GM12878 (cell line): ENCODE measurements around the gene VMP1. TPM values are rescaled to one million over a fixed set of nuclear protein-coding genes. Genes with fewer than 3 reads are reported as not detected.

Experiments
- ATAC-seq: fragments of 200-7000 bp; cut with Tn5 transposase; 3 replicates; pipeline ENCODE4 v1.9.1; 2020; ENCODE audit warnings: mild to moderate bottlenecking, moderate library complexity
- BruUV-seq: library from RNA; stranded (reverse); fragments of 400-500 nt; replicated peaks from 2 replicates; lab custom pipeline; 2021; lab: Mats Ljungman, UMichigan
- CTCF ChIA-PET: fragments of 300-600 bp; sonication (Branson Sonifier 250); formaldehyde crosslinking; extraction: SDS; loops from one replicate; lab custom pipeline; 2021; ENCODE audit warnings: inconsistent platforms; lab: Yijun Ruan, JAX
- POLR2A ChIA-PET: fragments of 350-600 bp; formaldehyde crosslinking; extraction: SDS; loops from one replicate; lab custom pipeline; 2021; ENCODE audit warnings: inconsistent platforms; lab: Charles Lee
- RAD21 ChIA-PET: fragments of 300-600 bp; sonication (Branson Sonifier 250); formaldehyde crosslinking; loops from one replicate; lab custom pipeline; 2023; ENCODE audit warnings: antibody characterized with exemption; ENCODE audit not compliant: unreplicated experiment; lab: Charles Lee
- SMC1A ChIA-PET: fragments of 300-600 bp; sonication (Branson Sonifier 250); formaldehyde crosslinking; loops from one replicate; lab custom pipeline; 2023; ENCODE audit not compliant: unreplicated experiment, uncharacterized antibody; lab: Charles Lee
- DNase-seq: peaks from one replicate; pipeline ENCODE4 v3.0.0-alpha.2; 2011; ENCODE audit warnings: low read depth, low spot score
- FAIRE-seq: peaks from 3 replicates; lab custom pipeline; 2011; peaks lifted over from hg19 to GRCh38; lab: Jason Lieb, UNC
- H2AFZ ChIP-seq: 2 replicates; pipeline ENCODE4 v1.6.0; 2011; ENCODE audit warnings: low read depth, low read length, control low read depth; ENCODE audit not compliant: control insufficient read depth
- H3K27ac ChIP-seq: 2 replicates; pipeline ENCODE4 v1.5.1; 2011; ENCODE audit warnings: control low read depth; ENCODE audit not compliant: control insufficient read depth, insufficient read depth
- H3K27me3 ChIP-seq, 2 experiments: replicated peaks in 1 of 2; 2 replicates each; pipeline versions ENCODE4 v1.6.0 to v1.6.1; 2011; ENCODE audit warnings: low read length in 1 of 2; ENCODE audit not compliant: control insufficient read depth in 2 of 2, insufficient read depth in 2 of 2
- H3K36me3 ChIP-seq, 2 experiments: 2 replicates each; pipeline ENCODE4 v1.5.1; 2011; ENCODE audit warnings: low read length in 1 of 2; ENCODE audit not compliant: control insufficient read depth in 2 of 2, insufficient read depth in 2 of 2
- H3K4me1 ChIP-seq: 2 replicates; pipeline ENCODE4 v1.6.1; 2011; ENCODE audit warnings: mild to moderate bottlenecking, low read length, moderate library complexity, mixed read lengths; ENCODE audit not compliant: control insufficient read depth, insufficient read depth
- H3K4me2 ChIP-seq: 2 replicates; pipeline ENCODE4 v1.6.0; 2011; ENCODE audit warnings: control low read depth; ENCODE audit not compliant: control insufficient read depth, insufficient read depth
- H3K4me3 ChIP-seq: fragments of 200-600 bp; sonication (generic); 2 replicates; pipeline ENCODE4 v1.5.1; 2016
- H3K79me2 ChIP-seq: 2 replicates; pipeline ENCODE4 v1.6.0; 2011; ENCODE audit warnings: low read length; ENCODE audit not compliant: control insufficient read depth, insufficient read depth
- H3K9ac ChIP-seq: 2 replicates; pipeline ENCODE4 v1.8.0; 2011; ENCODE audit warnings: low read length, control low read depth, mixed read lengths; ENCODE audit not compliant: control insufficient read depth, insufficient read depth
- H3K9me3 ChIP-seq: replicated peaks from 3 replicates; pipeline ENCODE4 v1.5.1; 2011; ENCODE audit warnings: mild to moderate bottlenecking, low read length; ENCODE audit not compliant: control insufficient read depth, insufficient read depth
- H4K20me1 ChIP-seq: 2 replicates; pipeline ENCODE4 v1.6.0; 2011; ENCODE audit not compliant: control insufficient read depth, insufficient read depth
- CHD1 ChIP-seq: IDR thresholded peaks from 2 replicates; pipeline ENCODE4 v1.6.1; 2012; ENCODE audit warnings: low read depth, low read length, improper control_type of control experiment
- ETV6 ChIP-seq, 2 experiments: fragments of 450-650 bp in 1 of 2; IDR thresholded peaks in 1 of 2; conservative IDR thresholded peaks in 1 of 2; 2 replicates each; pipeline ENCODE4 v1.6.1; 2014; ENCODE audit warnings: antibody characterized with exemption in 1 of 2, borderline replicate concordance in 1 of 2, low read depth in 1 of 2, mild to moderate bottlenecking in 1 of 2, moderate library complexity in 1 of 2
- GATAD2B ChIP-seq: fragments of 450-650 bp; conservative IDR thresholded peaks from 2 replicates; pipeline ENCODE4 v1.6.1; 2017; ENCODE audit warnings: low read depth, mild to moderate bottlenecking, moderate library complexity
- NBN ChIP-seq: fragments of 450-650 bp; IDR thresholded peaks from 2 replicates; pipeline ENCODE4 v1.6.1; 2016
- NFIC ChIP-seq: IDR thresholded peaks from 2 replicates; pipeline ENCODE4 v1.6.1; 2012; ENCODE audit warnings: low read depth, mild to moderate bottlenecking, inconsistent platforms, low read length, moderate library complexity
- NFYB ChIP-seq: IDR thresholded peaks from 2 replicates; pipeline ENCODE4 v1.6.1; 2011; ENCODE audit warnings: low read depth, mild to moderate bottlenecking, low read length, improper control_type of control experiment, moderate library complexity; ENCODE audit not compliant: insufficient read depth
- NR2F1 ChIP-seq: fragments of 450-650 bp; conservative IDR thresholded peaks from 2 replicates; pipeline ENCODE4 v1.6.1; 2017; ENCODE audit warnings: mild to moderate bottlenecking
- POLR2A ChIP-seq: IDR thresholded peaks from 2 replicates; pipeline ENCODE4 v1.6.1; 2011; ENCODE audit warnings: low read depth, mild to moderate bottlenecking, low read length
- POU2F2 ChIP-seq: IDR thresholded peaks from 3 replicates; pipeline ENCODE4 v1.6.1; 2011; ENCODE audit warnings: low read depth, mild to moderate bottlenecking, low read length, borderline replicate concordance
- SP1 ChIP-seq: IDR thresholded peaks from one replicate; pipeline ENCODE4 v1.6.1; 2011; ENCODE audit warnings: low read depth, low read length
- ZNF592 ChIP-seq: fragments of 450-650 bp; IDR thresholded peaks from 2 replicates; pipeline ENCODE4 v1.6.1; 2017; ENCODE audit warnings: mild to moderate bottlenecking, moderate library complexity
- WGBS: methylation state at CpG from one replicate; pipeline ENCODE4 v1.1.6; 2016; ENCODE audit warnings: low lambda C conversion rate; ENCODE audit not compliant: insufficient replicate concordance, insufficient coverage; ENCODE audit errors: missing lambda C conversion rate; 5-methylcytosine and 5-hydroxymethylcytosine counted together
- in situ Hi-C: fragments of 300-500 bp; cut with MboI; formaldehyde crosslinking; loops from 9 replicates; pipeline ENCODE4 v1.14.3; 2018; ENCODE audit warnings: mixed read lengths
- intact Hi-C: fragments of 100-400 bp; cut with micrococcal nuclease; formaldehyde crosslinking; loops from one replicate; pipeline ENCODE4 v1.14.2; 2022; ENCODE audit not compliant: unreplicated experiment
- polyA plus RNA-seq, 11 experiments: library from polyadenylated mRNA; depleted of rRNA in 4 of 11; unstranded in 6 of 11; stranded (reverse) in 5 of 11; fragments of >200 nt; fragmentation: Nextera tagmentation in 4 of 11; fragmentation: Illumina TruSeq in 1 of 11; extraction: Ambion mirVana in 4 of 11; extraction: Trizol in 1 of 11; gene quantifications; 1 replicate in 1 of 11; 2 replicates in 10 of 11; pipeline versions ENCODE4 v1.2.1 to v1.2.3, GENCODE V29; 2011 to 2016; ENCODE audit warnings: inconsistent platforms in 2 of 11, missing spikeins in 2 of 11, low read depth in 1 of 11
- total RNA-seq, 4 experiments: library from RNA; depleted of rRNA in 3 of 4; stranded (reverse); fragments of >200 nt in 3 of 4; fragmentation: Illumina TruSeq in 1 of 4; extraction: Trizol in 1 of 4; gene quantifications; 2 replicates each; pipeline versions ENCODE4 v1.2.1 to v1.2.3, GENCODE V29; 2013 to 2021

Gene VMP1
- total and polyA plus RNA-seq, 10 of the 15 experiments (the other 5 are each of a cell fraction or from before 2014, with no cell fraction given) = 88.4 to 199 (median 132) TPM

DNA sequence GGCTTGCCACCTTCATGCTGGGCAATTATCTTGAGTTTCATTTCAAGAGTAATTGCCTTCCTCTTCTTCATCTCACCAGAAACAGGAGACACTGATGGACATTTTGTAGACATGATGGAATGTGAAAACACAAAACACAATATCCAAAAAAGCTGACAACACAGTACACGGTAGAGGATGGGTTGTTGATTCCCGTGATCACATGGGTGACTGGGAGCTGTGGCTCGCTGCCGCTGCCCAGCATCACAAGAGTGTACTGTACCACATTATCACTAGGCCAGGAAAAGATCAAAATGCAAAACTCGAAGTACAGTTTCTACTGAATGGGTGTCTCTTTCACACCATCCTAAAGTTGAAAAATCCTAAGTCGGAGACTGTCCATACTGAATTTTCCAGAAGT lies 7.7 kb upstream of the VMP1 start:
- Histone ChIP-seq H2AFZ (no peak overlapping the region), H3K27me3 (no peaks in the 10 kb centered on the region), H4K20me1 (no peaks in the 10 kb centered on the region; the same call in 1 of the 2 replicates), H3K36me3 (peaks cover 6 to 25% of the 10 kb centered on the region in 2 experiments), H3K9me3 (no peaks in the 10 kb centered on the region), H3K4me1 (peaks cover 10% of the 10 kb centered on the region), H3K27ac (no peak overlapping the region), H3K4me2 (no peak overlapping the region), H3K79me2 (peaks cover 83% of the 10 kb centered on the region), H3K4me3 (no peak overlapping the region), H3K9ac (no peak overlapping the region)
- in situ Hi-C loops = no loop called here
- DNase-seq (no peak), ATAC-seq (no peak), FAIRE-seq (no peak)
- no TSS peak for BruUV-seq
- TF ChIP-seq NFYB (no peak), ETV6 (conservative IDR thresholded peaks at IDR 0.05 in 1 of 2, IDR thresholded peaks at IDR 0.05 in 1 of 2; ENCODE audit: borderline replicate concordance in 1 of 2, low read depth in 1 of 2) (no peak), GATAD2B (no peak), SP1 (no peak), NBN (no peak), NFIC (no peak), POLR2A (peak; percentile 40; the same call in 1 of the 2 replicates)
- intact Hi-C loops = no loop called here
- ChIA-PET SMC1A (no interaction called here), RAD21 (no interaction called here), POLR2A (no interaction called here), CTCF (interaction anchor here (1.3 kb wide), 1 partner anchor 17 kb away, joined by 3 read pairs; no protein-coding TSS in a partner anchor)
- 76% methylated on average over 6 of the region's 6 CpGs for WGBS

DNA sequence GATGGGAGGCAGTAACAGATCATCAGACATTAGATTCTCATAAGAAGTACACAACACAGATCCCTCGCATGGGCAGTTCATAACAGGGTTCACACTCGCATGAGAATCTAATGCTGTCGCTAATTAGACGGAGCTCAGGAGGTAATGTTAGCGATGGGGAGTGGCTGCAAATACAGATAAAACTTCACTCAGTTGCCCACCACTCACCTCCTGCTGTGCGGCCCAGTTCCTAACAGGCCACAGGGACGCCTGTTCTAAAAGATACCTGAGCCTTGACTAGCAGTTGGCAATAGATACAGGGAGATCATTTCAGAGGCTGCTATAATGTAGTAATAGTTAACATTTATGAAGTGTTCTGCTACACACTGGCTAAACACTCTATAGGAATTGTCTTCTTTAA lies 5.2 kb upstream of the VMP1 start:
- DNase-seq = no peak
- Histone ChIP-seq H3K4me2 (peak overlapping the region; percentile 35; the same call in 1 of the 2 replicates), H3K79me2 (peaks cover 93% of the 10 kb centered on the region), H3K4me3 (no peak overlapping the region), H3K9ac (no peak overlapping the region), H4K20me1 (no peaks in the 10 kb centered on the region; the same call in 1 of the 2 replicates), H2AFZ (no peak overlapping the region), H3K9me3 (no peaks in the 10 kb centered on the region), H3K36me3 (peaks cover 6 to 17% of the 10 kb centered on the region in 2 experiments), H3K4me1 (no peaks in the 10 kb centered on the region; the same call in 1 of the 2 replicates), H3K27ac (no peak overlapping the region), H3K27me3 (no peaks in the 10 kb centered on the region)
- intact Hi-C loops = no loop called here
- POLR2A ChIA-PET = interaction anchor here (1.8 to 1.9 kb wide), 2 partner anchors 17 to 26 kb away, joined by 4 to 7 read pairs; no protein-coding TSS in a partner anchor
- no peak for ATAC-seq
- RAD21 ChIA-PET = interaction anchor here (0.6 to 1.1 kb wide), 2 partner anchors 32 to 56 kb away, joined by 3 to 4 read pairs; no protein-coding TSS in a partner anchor
- FAIRE-seq = no peak
- BruUV-seq = no TSS peak
- WGBS = 98% methylated on average over 7 of the region's 7 CpGs
- CTCF ChIA-PET = interaction anchor here (0.6 to 1.4 kb wide), 2 partner anchors 29 to 47 kb away, joined by 4 read pairs; no protein-coding TSS in a partner anchor
- in situ Hi-C loops = no loop called here
- SMC1A ChIA-PET = interaction anchor here (1.2 to 2.1 kb wide), 3 partner anchors 10 to 157 kb away, joined by 4 to 8 read pairs (median 4); no protein-coding TSS in a partner anchor
- TF ChIP-seq NR2F1 (no peak), POU2F2 (no peak), ZNF592 (no peak), CHD1 (no peak)
